Stimulated activated CD4-positive, alpha-beta T cell treated with anti-CD3 and anti-CD28 coated beads, Interleukin-15, amount 100 ng/mL, for 1 hour (primary cell): Measurements from ENCODE around the gene HBG2.
"Not testable (repeated sequence)": the region's sequence is repeated elsewhere in the genome, so short reads cannot be mapped to it uniquely, and the experiment has no call there.

Source experiments
- DNase-seq, 2 donors: peaks; one replicate each; pipeline ENCODE4 v3.0.0-alpha.2; 2020; ENCODE audit warnings: low read depth in 1 of 2, low spot score in 1 of 2

HBG2 gene

DNA sequence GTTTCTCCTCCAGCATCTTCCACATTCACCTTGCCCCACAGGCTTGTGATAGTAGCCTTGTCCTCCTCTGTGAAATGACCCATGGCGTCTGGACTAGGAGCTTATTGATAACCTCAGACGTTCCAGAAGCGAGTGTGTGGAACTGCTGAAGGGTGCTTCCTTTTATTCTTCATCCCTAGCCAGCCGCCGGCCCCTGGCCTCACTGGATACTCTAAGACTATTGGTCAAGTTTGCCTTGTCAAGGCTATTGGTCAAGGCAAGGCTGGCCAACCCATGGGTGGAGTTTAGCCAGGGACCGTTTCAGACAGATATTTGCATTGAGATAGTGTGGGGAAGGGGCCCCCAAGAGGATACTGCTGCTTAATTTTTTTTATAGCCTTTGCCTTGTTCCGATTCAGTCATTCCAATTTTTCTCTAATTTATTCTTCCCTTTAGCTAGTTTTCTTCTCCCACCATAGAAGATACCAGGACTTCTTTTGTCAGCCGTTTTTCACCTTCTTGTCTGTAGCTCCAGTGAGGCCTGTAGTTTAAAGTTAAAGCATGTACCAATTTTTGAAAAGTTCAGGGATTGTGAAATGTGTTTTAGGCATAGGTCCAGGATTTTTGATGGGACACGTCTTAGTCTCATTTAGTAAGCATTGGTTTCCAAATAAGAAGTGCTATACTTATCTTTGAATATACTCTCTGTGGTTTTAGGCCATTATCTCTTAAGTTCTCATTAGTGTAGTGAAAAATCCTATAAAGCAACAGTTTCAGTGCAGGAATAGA, at the start of gene HBG2:
TSS of gene HBG2 (minus strand) at position 136 of the 768 bp plus-strand sequence. CDS start at position 83, 53 bp downstream.
- DNase-seq: not testable (repeated sequence)

DNA sequence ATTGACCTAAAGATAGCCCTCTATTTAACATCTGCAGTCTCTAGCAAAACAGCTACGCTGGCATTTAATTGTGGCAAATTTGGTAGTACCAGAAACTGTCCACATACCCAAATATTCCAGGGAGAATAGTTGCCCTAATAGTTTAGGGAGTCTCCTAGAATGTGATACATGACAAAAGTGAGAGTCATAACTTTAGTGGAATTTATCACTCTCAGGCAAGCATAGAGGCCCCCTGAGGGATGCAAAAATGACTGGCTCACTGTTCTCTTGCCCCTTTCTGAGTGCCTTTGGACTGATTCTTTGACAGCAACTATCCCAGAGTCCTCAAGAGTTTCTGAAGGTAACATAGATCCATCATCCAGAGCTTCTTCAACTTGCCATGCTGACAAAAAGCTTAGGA, 49.5 kb upstream of the HBG2 start:
- no peak for DNase-seq

DNA sequence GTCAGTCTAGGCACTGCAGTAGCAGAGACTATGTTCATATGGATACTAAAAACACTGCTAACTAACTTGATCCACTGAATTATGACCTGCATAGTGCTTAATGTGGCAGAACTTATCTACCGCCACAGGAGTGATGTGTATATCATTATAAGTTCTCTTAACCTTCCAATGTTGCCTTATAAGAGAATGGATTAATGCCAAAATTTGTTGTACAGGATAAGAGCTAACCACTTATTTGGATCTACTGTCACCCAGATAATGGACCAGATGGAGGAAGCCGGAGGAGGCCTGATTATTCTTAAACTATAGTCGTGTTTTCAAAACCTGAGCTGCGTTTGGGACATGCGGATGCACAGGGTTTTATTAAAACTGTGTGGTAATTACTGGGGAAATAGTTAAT, 49.0 kb upstream of the HBG2 start:
- DNase-seq: no peak

DNA sequence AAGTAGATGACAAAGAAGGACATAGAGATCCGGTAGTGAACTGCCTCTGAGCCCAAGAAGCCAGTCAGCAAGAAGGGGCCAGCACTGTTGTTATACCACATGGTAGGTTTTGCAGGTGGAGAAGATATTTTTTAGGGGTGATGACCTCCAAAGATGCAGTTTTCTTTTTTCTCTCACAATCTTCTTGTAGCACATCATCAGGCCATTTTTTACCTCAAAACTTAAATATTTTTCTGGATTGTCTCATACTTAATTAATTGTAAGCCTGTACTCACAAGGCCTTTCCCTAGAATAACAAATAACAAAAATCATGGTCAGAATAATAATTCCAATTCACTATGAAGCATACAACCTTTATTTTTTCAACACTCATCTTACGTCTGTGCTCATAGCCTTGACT, 47.3 kb upstream of the HBG2 start, which contains the start of gene OR51B4:
TSS of gene OR51B4 (minus strand) at position 101 of the 400 bp plus-strand sequence. CDS start at position 101, 0 bp downstream.
- no peak for DNase-seq

DNA sequence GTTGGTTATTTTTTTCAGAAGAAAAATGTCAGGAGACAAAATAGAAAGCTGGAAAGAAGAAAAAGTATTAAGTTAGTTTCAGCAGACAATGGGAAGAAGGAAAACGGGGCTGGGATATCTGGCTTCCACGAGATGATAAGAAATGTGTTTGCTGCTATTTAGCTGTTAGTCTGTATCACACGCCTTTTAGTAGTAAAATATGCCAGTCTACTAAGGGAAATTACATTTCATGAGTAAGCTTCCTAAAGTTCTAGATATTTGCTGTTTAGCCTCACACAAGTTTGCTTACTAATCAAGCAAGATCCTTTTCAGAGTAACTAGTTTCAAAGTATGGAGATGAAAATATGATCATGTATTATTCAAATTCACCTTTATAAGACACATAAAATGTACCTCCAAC, 45.7 kb upstream of the HBG2 start:
- no peak for DNase-seq

DNA sequence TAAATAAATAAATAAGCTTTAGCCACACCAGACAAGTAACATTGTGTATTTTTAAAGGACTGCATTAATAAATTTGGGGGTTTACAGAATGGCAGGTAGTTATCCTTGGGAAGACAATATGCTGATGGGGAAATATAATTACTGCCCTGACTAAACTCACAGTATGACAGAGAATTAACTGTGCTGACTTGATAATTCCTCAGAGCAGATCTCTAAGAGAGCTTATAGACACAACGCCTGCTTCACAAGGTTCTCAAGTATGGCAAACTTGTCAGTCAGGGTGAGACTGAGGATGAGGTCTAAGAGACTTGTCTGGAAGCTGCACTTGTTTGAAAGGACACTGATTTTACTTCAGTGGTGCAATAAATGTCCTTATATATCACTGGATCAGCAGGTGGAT, 43.9 kb upstream of the HBG2 start:
- DNase-seq: no peak

DNA sequence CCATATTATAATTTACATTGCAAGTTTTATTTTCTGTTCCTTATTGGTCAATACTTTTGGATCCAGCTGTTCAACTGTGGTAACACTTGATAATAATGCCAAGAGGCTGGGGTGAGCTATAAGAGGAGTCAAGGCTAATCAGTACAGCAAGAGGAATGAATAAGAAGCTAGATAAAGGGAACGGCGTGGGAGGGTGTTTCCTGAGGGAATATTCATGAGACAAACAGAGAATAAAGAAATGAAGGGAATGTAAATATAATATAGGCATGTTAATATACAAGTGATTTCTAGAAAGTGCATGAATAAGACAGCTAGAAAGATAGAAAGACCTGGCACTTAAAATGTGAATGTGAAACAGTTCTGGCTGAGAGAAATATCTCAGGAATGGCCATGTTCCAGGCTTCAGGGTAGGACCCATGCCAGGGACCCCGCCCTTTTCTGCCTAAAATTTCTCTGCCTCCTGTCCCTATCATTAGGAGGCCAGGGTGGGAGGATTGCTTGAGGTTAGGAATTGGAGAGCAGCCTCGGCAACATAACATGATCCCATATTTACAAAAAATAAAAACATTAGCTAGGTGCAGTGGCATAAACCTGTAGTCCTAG, 43.2 kb upstream of the HBG2 start:
- DNase-seq: no peak

DNA sequence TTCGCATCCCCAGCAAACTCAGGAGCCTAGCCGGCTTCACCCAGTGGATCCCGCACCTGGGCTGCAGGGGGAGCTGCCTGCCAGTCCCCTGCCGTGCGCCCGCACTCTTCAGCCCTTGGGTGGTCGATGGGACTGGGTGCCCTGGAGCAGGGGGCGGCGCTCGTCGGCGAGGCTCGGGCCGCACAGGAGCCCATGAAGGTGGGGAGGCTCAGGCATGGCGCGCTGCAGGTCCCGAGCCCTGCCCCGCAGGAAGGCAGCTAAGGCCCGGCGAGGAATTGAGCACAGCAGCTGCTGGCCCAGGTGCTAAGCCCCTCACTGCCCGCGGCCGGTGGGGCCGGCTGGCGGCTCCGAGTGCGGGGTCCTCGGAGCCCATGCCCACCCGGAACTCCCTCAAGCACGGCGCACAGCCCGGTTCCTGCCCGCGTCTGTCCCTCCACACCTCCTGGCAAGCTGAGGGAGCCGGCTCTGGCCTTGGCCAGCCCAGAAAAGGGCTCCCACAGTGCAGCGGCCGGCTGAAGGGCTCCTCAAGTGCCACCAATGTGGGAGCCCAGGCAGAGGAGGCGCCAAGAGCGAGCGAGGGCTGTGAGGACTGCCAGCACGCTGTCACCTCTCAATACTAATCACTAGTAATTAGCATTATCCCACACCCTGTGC, 39.9 kb upstream of the HBG2 start:
- DNase-seq: not testable (repeated sequence)

DNA sequence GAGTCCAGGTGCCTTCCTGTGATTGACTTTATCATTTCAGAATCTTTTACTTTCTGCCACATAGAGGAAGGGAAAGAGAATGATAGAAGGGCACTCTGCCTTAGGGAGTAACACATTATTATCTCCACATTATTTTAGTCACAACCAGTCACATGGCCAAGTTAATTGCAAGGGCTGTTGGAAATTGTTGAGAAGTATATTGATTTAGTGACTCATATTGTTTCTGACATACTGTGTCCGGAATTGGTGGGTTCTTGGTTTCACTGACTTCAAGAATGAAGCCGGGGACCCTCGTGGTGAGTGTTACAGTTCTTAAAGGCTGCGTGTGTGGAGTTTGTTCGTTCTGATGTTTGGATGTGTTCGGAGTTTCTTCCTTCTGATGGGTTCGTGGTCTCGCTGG, 38.4 kb upstream of the HBG2 start:
- DNase-seq: no peak

DNA sequence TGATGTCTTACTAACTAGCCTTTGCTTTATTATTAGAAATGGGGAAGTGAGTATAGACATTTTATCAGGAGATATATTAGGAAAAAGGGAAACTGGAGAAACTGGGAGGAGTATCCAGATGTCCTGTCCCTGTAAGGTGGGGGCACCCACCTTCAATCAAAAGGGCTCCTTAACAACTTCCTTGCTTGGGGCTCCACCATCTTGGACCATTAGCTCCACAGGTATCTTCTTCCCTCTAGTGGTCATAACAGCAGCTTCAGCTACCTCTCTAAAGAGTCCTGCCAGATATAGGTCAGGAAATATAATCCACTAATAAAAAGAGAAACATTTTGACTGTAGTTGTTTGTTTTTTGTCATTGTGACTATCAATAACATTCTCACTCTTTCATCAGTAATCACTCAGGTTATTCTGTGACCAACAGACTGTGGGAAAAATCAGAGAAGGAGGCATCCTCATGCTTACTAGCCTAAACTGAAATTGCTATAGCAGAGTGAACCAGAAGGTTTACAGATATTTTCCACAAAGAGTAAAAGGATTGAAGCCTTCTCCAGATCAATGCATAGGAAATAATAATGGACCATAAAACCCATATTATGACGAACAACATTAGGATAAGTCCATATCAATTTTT, 36.7 kb upstream of the HBG2 start:
- DNase-seq: no peak

DNA sequence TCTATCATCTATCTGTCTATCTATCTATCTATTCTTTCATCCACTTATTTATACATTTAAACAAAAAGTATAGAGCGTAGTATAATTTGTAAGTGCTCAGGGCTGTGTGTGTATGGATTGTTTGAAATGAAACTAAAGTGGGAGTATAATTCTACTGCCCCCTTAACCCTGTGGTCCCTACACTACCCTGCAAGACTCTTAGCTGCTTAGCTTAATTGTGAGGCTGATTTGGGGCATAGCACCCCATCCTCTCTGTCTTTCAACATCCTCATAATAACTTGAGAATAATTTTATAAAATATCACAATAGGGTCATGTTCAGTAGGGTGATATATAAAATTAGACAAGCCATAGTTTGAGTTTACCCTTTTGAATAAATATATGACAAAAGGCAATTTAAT, 35.5 kb upstream of the HBG2 start:
- DNase-seq: no peak

DNA sequence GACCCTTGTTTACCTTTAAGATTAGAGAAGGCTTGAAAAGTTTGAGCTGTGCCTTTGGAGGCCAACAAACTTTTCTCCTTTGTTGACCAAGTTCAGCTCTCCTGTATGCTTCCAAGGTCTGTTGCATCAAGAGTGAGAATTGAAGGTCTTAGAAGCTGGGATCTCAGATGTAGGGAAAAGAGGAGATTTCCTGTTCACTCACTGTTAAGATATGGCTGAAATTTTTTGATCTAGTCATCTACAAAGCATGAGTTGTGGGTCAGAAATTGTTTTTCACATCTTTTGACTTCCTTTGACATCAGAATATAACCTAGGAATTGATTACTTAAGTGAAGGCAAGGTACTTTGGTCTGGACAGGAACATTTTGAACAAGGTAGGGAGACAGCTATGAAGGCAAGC, 35.1 kb upstream of the HBG2 start:
- no peak for DNase-seq

DNA sequence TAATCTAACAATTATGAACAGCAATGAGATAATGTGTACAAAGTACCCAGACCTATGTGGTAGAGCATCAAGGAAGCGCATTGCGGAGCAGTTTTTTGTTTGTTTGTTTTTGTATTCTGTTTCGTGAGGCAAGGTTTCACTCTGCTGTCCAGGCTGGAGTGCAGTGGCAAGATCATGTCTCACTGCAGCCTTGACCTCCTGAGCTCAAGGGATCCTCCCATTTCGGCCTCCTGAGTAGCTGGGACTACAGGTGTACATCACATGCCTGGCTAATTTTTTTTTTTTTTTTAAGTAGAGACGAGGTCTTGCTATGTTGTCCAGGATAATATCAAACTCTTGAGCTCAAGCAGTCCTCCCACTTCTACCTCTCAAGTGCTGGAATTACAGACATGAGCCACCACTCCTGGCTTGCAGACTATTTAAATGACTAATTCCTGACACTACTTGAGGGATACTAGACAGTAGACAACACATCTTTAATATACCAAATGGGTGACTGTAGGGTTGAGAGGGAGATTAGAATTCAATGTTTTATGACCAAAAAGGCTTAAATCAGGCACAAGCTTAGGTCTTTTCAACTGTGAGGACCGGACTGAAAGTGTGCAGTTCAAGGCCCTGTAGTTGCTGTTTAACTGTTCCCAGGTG, 34.4 kb upstream of the HBG2 start:
- no peak for DNase-seq

DNA sequence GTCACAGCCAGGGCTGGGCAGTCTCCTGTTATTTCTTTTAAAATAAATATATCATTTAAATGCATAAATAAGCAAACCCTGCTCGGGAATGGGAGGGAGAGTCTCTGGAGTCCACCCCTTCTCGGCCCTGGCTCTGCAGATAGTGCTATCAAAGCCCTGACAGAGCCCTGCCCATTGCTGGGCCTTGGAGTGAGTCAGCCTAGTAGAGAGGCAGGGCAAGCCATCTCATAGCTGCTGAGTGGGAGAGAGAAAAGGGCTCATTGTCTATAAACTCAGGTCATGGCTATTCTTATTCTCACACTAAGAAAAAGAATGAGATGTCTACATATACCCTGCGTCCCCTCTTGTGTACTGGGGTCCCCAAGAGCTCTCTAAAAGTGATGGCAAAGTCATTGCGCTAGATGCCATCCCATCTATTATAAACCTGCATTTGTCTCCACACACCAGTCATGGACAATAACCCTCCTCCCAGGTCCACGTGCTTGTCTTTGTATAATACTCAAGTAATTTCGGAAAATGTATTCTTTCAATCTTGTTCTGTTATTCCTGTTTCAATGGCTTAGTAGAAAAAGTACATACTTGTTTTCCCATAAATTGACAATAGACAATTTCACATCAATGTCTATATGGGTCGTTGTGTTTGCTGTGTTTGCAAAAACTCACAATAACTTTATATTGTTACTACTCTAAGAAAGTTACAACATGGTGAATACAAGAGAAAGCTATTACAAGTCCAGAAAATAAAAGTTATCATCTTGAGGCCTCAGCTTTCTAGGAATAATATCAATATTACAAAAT, 33.7 kb upstream of the HBG2 start:
- no peak for DNase-seq

DNA sequence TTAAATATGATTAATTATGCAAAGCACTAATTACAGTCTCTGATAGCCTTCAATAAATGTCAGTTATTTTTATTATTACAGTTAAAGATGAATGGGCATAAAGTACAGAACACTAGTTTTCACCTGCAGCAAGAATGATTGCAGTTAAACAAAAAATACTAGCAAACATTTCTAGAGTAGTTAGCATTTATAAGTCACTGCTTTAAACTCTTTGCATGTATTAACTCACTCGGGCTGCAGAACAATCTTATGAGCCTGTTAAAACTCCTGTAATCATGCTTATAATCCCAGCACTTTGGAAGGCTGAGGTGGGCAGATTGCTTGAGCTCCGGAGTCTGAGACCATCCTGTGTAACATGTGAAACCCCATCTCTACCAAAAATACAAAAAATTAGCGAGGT, 32.3 kb upstream of the HBG2 start:
- no peak for DNase-seq

DNA sequence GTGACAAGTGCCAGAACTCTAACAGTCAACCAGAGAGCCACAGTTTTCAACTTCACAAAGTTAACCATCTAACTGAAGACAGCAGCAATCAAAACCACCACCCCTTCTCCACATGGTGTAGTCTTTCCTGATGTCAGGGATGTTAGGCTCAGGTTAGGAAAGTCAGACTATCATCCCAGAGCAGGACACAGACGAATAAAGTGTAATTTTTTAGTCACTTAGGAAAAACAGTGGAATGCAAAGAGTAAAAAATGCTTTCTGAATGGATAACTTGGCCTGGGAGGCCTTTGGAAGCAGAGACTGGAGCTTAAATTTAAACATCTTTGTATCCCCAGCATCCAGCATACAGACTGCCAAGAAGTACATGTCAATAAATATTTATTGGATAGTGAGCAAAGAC, 31.8 kb upstream of the HBG2 start:
- no peak for DNase-seq

DNA sequence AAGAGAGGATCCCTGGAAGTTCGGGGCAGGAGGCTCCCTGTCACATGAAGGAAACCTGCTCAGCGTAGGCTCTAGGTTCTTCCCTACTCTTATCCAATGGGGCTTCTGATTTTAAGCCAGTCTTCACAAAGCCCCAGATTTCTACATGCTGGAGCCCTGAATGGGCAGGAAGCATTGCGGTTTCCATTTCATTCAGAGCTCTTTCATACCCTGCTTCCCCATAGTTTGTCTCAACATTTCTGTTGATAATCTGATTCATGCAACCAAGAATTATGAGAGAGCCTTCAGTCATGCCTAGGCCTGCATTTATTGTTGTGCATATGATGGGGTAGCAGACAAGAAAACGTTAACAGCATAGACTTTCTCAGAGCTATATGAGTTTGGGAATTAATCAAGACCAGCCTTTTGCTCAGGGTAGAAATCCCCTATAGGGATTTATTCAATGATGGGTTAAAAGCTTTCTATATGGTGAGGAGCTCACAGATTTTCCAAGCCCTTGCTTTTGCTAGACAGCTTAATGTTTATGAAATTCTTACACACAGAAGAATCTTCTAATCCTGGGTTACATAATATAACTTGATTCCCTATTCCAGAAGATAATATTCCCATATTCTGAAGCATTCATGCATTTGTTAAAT, 31.2 kb upstream of the HBG2 start:
- no peak for DNase-seq

DNA sequence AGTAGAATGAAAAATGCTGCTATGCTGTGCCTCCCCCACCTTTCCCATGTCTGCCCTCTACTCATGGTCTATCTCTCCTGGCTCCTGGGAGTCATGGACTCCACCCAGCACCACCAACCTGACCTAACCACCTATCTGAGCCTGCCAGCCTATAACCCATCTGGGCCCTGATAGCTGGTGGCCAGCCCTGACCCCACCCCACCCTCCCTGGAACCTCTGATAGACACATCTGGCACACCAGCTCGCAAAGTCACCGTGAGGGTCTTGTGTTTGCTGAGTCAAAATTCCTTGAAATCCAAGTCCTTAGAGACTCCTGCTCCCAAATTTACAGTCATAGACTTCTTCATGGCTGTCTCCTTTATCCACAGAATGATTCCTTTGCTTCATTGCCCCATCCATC, 30.1 kb upstream of the HBG2 start:
- DNase-seq: no peak

DNA sequence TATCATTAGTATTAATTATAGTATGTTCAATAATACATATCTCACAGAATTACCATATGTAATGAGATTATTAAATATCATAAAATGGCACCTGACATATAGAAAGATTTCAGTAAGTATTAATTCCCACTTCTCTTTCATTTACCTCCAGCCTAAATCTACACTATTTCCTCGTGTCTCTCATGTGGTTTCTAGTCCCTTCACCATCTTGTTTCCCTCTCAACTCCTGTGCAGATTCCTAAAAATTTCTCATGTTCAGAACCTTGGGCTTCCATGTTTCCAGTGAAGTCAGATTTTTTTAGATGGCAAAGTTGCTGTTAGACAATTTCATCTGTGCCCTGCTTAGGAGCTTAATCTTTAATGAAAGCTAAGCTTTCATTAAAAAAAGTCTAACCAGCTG, 29.3 kb upstream of the HBG2 start:
- DNase-seq: no peak

DNA sequence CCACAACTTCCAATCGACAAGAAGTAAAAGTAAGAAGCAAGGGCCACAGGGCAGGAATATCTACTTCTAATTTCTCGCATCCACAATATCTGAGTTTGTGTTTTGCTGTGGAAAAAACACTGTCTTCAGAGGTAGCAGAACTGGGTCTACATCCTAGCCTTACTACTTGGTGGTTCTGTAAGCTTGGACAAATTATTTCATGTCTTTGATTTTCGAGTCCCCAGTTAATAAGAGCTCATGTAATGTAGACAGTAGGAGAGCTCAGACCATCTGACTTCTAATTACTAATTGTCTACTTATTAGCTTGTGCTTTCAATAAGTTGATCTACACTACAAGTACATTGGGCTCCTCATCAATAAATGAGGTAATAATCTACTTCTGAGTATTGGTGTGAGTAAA, 28.5 kb upstream of the HBG2 start:
- DNase-seq: no peak
